Stomach (tissue), 19 donors: ENCODE data around the gene IL20RA. TPM values are rescaled to one million over a fixed set of nuclear protein-coding genes. Genes with fewer than 3 reads are reported as not detected.

ENCODE experiments used
- DNase-seq, 2 donors: peaks; one replicate each; pipeline versions ENCODE4 v3.0.0 to v3.0.0-alpha.2; 2013 to 2019
- H3K27ac ChIP-seq, 5 donors: fragments of 200-600 bp in 4 of 5; sonication (generic) in 4 of 5; one replicate each; pipeline ENCODE4 v1.5.1; 2013 to 2019; ENCODE audit warnings: mild to moderate bottlenecking in 1 of 5, moderate library complexity in 1 of 5
- H3K27me3 ChIP-seq, 3 donors: fragments of 200-600 bp; sonication (generic); one replicate each; pipeline ENCODE4 v1.5.1; 2017 to 2019; ENCODE audit warnings: mixed run types in 1 of 3
- H3K36me3 ChIP-seq, 4 donors: fragments of 200-600 bp; sonication (generic); 1 replicate in 3 of 4; 2 replicates in 1 of 4; pipeline ENCODE4 v1.5.1; 2016 to 2019
- H3K4me1 ChIP-seq, 4 donors: fragments of 200-600 bp; sonication (generic); one replicate each; pipeline ENCODE4 v1.5.1; 2016 to 2019
- H3K4me3 ChIP-seq, 4 donors: fragments of 200-600 bp; sonication (generic) in 3 of 4; one replicate each; pipeline ENCODE4 v1.5.1; 2016 to 2019; ENCODE audit warnings: mild to moderate bottlenecking in 1 of 4
- H3K9me3 ChIP-seq, 4 donors: fragments of 200-600 bp; sonication (generic); one replicate each; pipeline ENCODE4 v1.5.1; 2016 to 2019
- EP300 ChIP-seq: sonication (generic); formaldehyde crosslinking; IDR thresholded peaks from one replicate; pipeline ENCODE4 v1.6.1; 2017; ENCODE audit warnings: antibody characterized with exemption
- POLR2A ChIP-seq, 4 donors: fragments of 450-650 bp; IDR thresholded peaks; one replicate each; pipeline ENCODE4 v1.6.1; 2016; ENCODE audit warnings: antibody characterized with exemption in 4 of 4, control low read depth in 2 of 4, mild to moderate bottlenecking in 1 of 4, moderate library complexity in 1 of 4
- POLR2AphosphoS5 ChIP-seq, 3 donors: sonication (generic); formaldehyde crosslinking; IDR thresholded peaks; one replicate each; pipeline ENCODE4 v1.6.1; 2016; ENCODE audit warnings: antibody characterized with exemption in 3 of 3
- WGBS, 5 donors: extraction: QIAGEN DNeasy Blood & Tissue Kit in 3 of 5; methylation state at CpG; one replicate each; pipeline versions ENCODE4 v1.1.5 to v1.1.7; 2013 to 2018; 5-methylcytosine and 5-hydroxymethylcytosine counted together
- intact Hi-C: fragments of 100-400 bp; cut with DNase I; formaldehyde crosslinking; loops from one replicate; pipeline ENCODE4 v1.15.1; 2023; ENCODE audit warnings: low total_unique reads
- long read RNA-seq, 10 donors: transcript quantifications; one replicate each; lab custom pipeline, GENCODE V29; 2026
- polyA plus RNA-seq, 3 donors: library from polyadenylated mRNA; stranded (reverse); fragments of 200-250 nt; gene quantifications; one replicate each; pipeline ENCODE4 v1.2.3, GENCODE V29; 2013
- total RNA-seq, 5 donors: library from RNA; depleted of rRNA; stranded (reverse); fragments of >200 nt; gene quantifications; one replicate each; pipeline versions ENCODE4 v1.1.0 to v1.2.3, GENCODE V29; 2014 to 2016
- TF ChIP-seq, protein P1 (sequence below), 7 experiments: fragments of 450-650 bp in 4 of 7; fragments of 200-600 bp in 3 of 7; sonication (generic) in 3 of 7; IDR thresholded peaks; one replicate each; pipeline ENCODE4 v1.5.1; 2016 to 2019; ENCODE audit warnings: antibody characterized with exemption in 7 of 7, control low read depth in 2 of 7, mild to moderate bottlenecking in 1 of 7
- donor health status: healthy with polysubstance abuse.
- donor health status: Bipolar disorder and iron deficiency.
- donor health status: healthy.

The IL20RA gene, protein sequence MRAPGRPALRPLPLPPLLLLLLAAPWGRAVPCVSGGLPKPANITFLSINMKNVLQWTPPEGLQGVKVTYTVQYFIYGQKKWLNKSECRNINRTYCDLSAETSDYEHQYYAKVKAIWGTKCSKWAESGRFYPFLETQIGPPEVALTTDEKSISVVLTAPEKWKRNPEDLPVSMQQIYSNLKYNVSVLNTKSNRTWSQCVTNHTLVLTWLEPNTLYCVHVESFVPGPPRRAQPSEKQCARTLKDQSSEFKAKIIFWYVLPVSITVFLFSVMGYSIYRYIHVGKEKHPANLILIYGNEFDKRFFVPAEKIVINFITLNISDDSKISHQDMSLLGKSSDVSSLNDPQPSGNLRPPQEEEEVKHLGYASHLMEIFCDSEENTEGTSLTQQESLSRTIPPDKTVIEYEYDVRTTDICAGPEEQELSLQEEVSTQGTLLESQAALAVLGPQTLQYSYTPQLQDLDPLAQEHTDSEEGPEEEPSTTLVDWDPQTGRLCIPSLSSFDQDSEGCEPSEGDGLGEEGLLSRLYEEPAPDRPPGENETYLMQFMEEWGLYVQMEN
- total RNA-seq (10 to 100 TPM in 2 of 5 donors, 1 to 10 TPM in 2, under 1 TPM in 1; 0.45 to 38.5 (median 5.2) TPM), polyA plus RNA-seq (10 to 100 TPM in 1 of 3 donors, 1 to 10 TPM in 2; 6.8 to 13.6 (median 7.1) TPM)
- long read RNA-seq, donor 1, partial matches to known transcripts, result 0 of 2 reads
- long read RNA-seq, donor 1, other reads (novel, unspliced or antisense), result 0 of 2 reads
- long read RNA-seq, donor 2, partial matches to known transcripts, result 0 of 1 reads
- long read RNA-seq, donor 2, other reads (novel, unspliced or antisense), result 0 of 1 reads
- long read RNA-seq, donor 3, partial matches to known transcripts, result 0 of 1 reads
- long read RNA-seq, donor 3, other reads (novel, unspliced or antisense), result 0 of 1 reads
- long read RNA-seq, donor 4, result 0 reads
- long read RNA-seq, donor 5, partial matches to known transcripts, result 0 of 1 reads
- long read RNA-seq, donor 5, other reads (novel, unspliced or antisense), result 0 of 1 reads
- long read RNA-seq, donor 6, partial matches to known transcripts, result 0 of 2 reads
- long read RNA-seq, donor 6, other reads (novel, unspliced or antisense), result 0 of 2 reads
- long read RNA-seq, donor 7, partial matches to known transcripts, result 0 of 4 reads
- long read RNA-seq, donor 7, other reads (novel, unspliced or antisense), result 0 of 4 reads
- long read RNA-seq, donor 8, result 0 reads
- long read RNA-seq, donor 9, result 0 reads
- long read RNA-seq, donor 10, partial matches to known transcripts, result 0 of 2 reads
- long read RNA-seq, donor 10, other reads (novel, unspliced or antisense), result 0 of 2 reads

DNA sequence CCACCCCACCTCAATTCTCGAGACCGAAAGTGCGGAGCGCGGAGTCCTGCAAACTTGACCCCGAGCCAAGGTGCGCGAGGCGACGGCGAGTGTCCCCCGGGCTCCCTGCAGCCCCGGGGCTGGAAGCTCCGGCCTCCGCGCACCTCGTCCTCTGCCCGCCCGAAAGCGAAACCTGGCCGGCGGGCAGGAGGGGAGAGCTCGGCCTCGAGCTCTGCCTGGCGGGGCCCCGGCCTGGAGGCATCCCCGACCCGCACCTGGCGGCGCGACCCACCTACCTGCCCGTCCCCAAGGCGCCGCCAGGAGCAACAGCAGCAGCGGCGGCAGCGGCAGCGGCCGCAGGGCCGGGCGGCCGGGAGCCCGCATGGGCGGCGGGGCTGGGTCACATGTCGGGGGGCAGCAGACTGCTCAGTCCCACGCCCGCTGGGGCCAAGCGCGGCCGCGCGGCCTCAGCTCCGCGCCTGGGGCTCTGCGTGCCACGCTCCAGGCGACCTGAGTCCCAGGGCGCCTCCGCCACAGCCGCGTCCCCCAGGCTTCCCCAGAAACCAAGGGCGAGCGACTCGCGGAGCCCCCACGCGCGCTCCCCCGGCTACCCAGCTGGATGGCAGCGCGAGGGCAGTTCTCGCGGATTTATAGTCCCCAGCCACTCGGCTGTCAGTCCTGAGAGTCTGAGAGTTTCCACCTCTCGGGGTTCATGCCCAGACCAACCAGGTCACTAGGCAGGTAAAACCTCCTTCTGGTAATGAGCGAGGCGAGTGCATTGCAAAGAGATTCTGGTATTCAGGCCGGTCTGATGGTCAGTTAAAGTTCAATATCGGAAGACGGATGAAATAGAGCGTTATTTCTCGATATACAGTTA is at the start of gene IL20RA:
Gene IL20RA (minus strand): TSS at position 600 of the 856 bp plus-strand sequence. CDS start 237 bp downstream, at position 363.
- Histone ChIP-seq H3K27ac (peak within 1 kb of the TSS; percentile 88 to 95 (median 89)), H3K27me3 (peaks cover 0 to 35% (median 9%) of the 10 kb centered on the region in 3 donors)
- DNase-seq, result peak; percentile 54 to 74

DNA sequence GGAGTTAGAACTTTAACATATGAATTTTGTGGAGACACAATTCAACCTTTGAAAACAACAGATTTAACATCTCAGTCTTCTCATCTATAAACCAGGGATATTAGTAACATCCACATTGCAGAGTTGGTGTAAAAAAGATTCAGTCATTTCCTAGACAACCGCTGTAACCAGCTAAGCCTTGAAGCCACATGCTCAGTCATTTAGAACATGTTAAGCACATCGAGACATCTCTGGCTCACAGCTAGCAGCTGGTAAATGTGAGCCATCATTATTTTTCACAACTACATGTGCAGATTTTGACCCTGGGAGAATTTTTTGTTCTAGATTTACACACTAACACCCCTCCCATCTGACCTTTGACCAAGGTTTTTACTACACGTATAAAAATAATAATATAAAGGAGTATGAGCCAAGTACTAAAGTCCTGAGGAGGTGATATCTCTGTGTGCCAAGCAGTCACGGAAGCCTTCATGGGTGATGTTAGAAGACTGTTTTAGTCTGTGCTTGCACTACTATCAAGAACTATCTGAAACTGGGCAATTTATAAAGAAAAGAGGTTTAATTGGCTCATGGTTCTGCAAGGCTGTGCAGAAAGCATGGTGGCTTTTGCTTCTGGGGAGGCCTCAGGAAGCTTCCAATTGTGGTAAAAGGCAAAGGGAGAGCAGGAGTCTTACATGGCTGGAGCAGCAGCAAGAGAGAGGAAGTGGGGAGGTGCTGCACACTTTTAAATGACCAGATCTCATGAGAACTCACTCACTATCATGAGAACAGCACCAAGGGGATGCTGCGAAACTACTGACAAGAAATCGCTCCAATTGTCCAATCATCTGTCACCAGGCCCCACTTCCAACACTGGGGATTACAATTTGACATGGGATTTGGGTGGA is 48.7 kb upstream of the IL20RA start:
- no peak for DNase-seq
- Histone ChIP-seq H3K27me3 (peaks cover 0 to 8% (median 0%) of the 10 kb centered on the region in 3 donors), H3K4me1 (no peaks in the 10 kb centered on the region), H3K9me3 (no peaks in the 10 kb centered on the region), H3K27ac (no peak overlapping the region), H3K4me3 (no peak overlapping the region), H3K36me3 (no peaks in the 10 kb centered on the region)
- intact Hi-C loops, result loop anchor here (10.0 kb wide), 1 partner anchor 221 kb away; no protein-coding TSS in a partner anchor
- no peak for TF ChIP-seq EP300
- no peak for TF ChIP-seq POLR2AphosphoS5 (IDR thresholded peaks at IDR 0.05)
- no peak for TF ChIP-seq POLR2A (IDR thresholded peaks at IDR 0.05)
- TF ChIP-seq, protein P1, sequence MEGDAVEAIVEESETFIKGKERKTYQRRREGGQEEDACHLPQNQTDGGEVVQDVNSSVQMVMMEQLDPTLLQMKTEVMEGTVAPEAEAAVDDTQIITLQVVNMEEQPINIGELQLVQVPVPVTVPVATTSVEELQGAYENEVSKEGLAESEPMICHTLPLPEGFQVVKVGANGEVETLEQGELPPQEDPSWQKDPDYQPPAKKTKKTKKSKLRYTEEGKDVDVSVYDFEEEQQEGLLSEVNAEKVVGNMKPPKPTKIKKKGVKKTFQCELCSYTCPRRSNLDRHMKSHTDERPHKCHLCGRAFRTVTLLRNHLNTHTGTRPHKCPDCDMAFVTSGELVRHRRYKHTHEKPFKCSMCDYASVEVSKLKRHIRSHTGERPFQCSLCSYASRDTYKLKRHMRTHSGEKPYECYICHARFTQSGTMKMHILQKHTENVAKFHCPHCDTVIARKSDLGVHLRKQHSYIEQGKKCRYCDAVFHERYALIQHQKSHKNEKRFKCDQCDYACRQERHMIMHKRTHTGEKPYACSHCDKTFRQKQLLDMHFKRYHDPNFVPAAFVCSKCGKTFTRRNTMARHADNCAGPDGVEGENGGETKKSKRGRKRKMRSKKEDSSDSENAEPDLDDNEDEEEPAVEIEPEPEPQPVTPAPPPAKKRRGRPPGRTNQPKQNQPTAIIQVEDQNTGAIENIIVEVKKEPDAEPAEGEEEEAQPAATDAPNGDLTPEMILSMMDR (IDR thresholded peaks at IDR 0.05), result no peak
- 78 to 83% (median 79%) methylated on average over 6 of the region's 6 CpGs for WGBS, 5 donors

More for the DNA sequence above, at the start of gene IL20RA:
- H3K9me3 ChIP-seq, result no peaks in the 10 kb centered on the region
- TF ChIP-seq EP300 (no peak), POLR2A (IDR thresholded peaks at IDR 0.05) (no peak), POLR2AphosphoS5 (IDR thresholded peaks at IDR 0.05) (peak in 1 of 3 donors; percentile 4)
- TF ChIP-seq, protein P1 (IDR thresholded peaks at IDR 0.05), result peak in 1 of 7 experiments; percentile 7
- H3K4me1 ChIP-seq, result peaks cover 0 to 25% (median 11%) of the 10 kb centered on the region in 4 donors
- H3K4me3 ChIP-seq, result peak within 1 kb of the TSS; percentile 78 to 91 (median 86)
- H3K36me3 ChIP-seq, result no peaks in the 10 kb centered on the region
- intact Hi-C loops, result no loop called here
- 7 to 60% (median 10%) methylated on average over 15 to 83 of the region's 83 CpGs for WGBS, 5 donors

DNA sequence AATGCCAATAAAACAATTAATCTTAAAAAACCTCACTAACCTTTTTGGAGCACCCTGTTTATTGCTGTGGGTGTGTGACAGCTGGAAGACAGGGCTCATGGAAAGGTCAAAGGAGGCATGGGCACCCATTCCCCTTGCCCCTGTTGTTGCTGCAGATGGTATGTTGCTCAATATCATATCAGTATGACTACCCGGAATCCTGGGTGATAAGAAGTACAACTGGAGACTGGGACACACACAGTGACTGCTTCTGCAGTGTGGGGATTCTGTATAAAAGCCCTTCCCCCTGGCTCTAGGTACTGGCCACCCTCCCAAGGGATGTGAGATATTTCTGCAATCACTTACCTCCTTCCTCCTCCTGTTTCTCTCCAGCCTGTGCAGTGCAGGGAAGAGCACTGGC is 47.3 kb upstream of the IL20RA start:
- no peaks in the 10 kb centered on the region for H3K36me3 ChIP-seq
- H3K27ac ChIP-seq, result no peak overlapping the region
- H3K4me1 ChIP-seq, result no peaks in the 10 kb centered on the region
- H3K9me3 ChIP-seq, result no peaks in the 10 kb centered on the region
- no peak for TF ChIP-seq POLR2A (IDR thresholded peaks at IDR 0.05)
- intact Hi-C loops, result loop anchor here (10.0 kb wide), 1 partner anchor 223 kb away; no protein-coding TSS in a partner anchor
- WGBS, 5 donors, result 17 to 64% (median 46%) methylated on average over 1 of the region's 1 CpG
- no peak overlapping the region for H3K4me3 ChIP-seq
- no peak for DNase-seq
- H3K27me3 ChIP-seq, result peaks cover 0 to 8% (median 0%) of the 10 kb centered on the region in 3 donors
